GM19324 (cell line): ENCODE measurements around the gene ZNF439.
"Not testable (repeated sequence)": the region's sequence is repeated elsewhere in the genome, so short reads cannot be mapped to it uniquely, and the experiment has no call there.

Source experiments
- ATAC-seq: cut with Tn5 transposase; IDR thresholded peaks from one replicate; pipeline ENCODE4 v1.9.1; 2021; ENCODE audit warnings: mild to moderate bottlenecking, moderate library complexity; ENCODE audit not compliant: unreplicated experiment, low FRiP score

The ZNF439 gene

GRCh38 chr19:11867766-11868165 is 19.2 kb downstream of the ZNF439 start:
- ATAC-seq, result not testable (repeated sequence)

GRCh38 chr19:11868188-11868587 is 19.7 kb downstream of the ZNF439 start:
- no peak for ATAC-seq

GRCh38 chr19:11872624-11873023 is 24.1 kb downstream of the ZNF439 start:
- no peak for ATAC-seq

- no peak for ATAC-seq
Measured at GRCh38 chr19:11873762-11874161, 25.2 kb downstream of the ZNF439 start.

GRCh38 chr19:11879687-11880266 is 31.3 kb downstream of the ZNF439 start:
- ATAC-seq, result not testable (repeated sequence)

- no peak for ATAC-seq
Measured at GRCh38 chr19:11880598-11880997, 32.1 kb downstream of the ZNF439 start.

- ATAC-seq, result no peak
Measured at GRCh38 chr19:11881151-11881800, 32.8 kb downstream of the ZNF439 start.

GRCh38 chr19:11882606-11883005 is 34.1 kb downstream of the ZNF439 start:
- no peak for ATAC-seq

- ATAC-seq, result no peak
Measured at GRCh38 chr19:11887234-11887610, 38.7 kb downstream of the ZNF439 start.

GRCh38 chr19:11887611-11888531 is 39.3 kb downstream of the ZNF439 start, which contains the start of gene ZNF69:
TSS of gene ZNF69 (plus strand) at chr19:11887782. CDS start at chr19:11887924, 142 bp downstream.
- ATAC-seq, result no peak

- ATAC-seq, result not testable (repeated sequence)
Measured at GRCh38 chr19:11889901-11890300, 41.4 kb downstream of the ZNF439 start.

- no peak for ATAC-seq
Measured at GRCh38 chr19:11890634-11891033, 42.1 kb downstream of the ZNF439 start.

GRCh38 chr19:11894851-11895250 is 46.3 kb downstream of the ZNF439 start:
- ATAC-seq, result no peak

GRCh38 chr19:11902228-11902627 is 53.7 kb downstream of the ZNF439 start:
- ATAC-seq, result no peak

- no peak for ATAC-seq
Measured at GRCh38 chr19:11905928-11906327, 57.4 kb downstream of the ZNF439 start.

- not testable (repeated sequence) for ATAC-seq
Measured at GRCh38 chr19:11911937-11912336, 63.4 kb downstream of the ZNF439 start.

- ATAC-seq, result not testable (repeated sequence)
Measured at GRCh38 chr19:11914417-11915051, 66.0 kb downstream of the ZNF439 start.
